OCI-LY1 (cell line): ENCODE results near the gene SLC1A3.

Experiments
- H2AFZ ChIP-seq: fragments of 200-600 bp; sonication (generic), shearing (Covaris generic); 2 replicates; pipeline ENCODE4 v1.6.0; 2014; ENCODE audit warnings: antibody characterized with exemption, mild to moderate bottlenecking, low read length
- H3F3A ChIP-seq: fragments of 200-600 bp; sonication (generic), shearing (Covaris generic); 2 replicates; pipeline ENCODE4 v1.6.0; 2014; ENCODE audit warnings: mild to moderate bottlenecking, antibody characterized with exemption, low read length, moderate library complexity; ENCODE audit not compliant: insufficient read depth
- H3K27ac ChIP-seq: fragments of 200-600 bp; sonication (generic); 2 replicates; pipeline ENCODE4 v1.5.1; 2014; ENCODE audit warnings: low read length, mixed run types, mild to moderate bottlenecking, low read depth; ENCODE audit not compliant: poor library complexity, severe bottlenecking
- H3K27me3 ChIP-seq: fragments of 200-600 bp; sonication (generic); 2 replicates; pipeline ENCODE4 v1.6.0; 2014; ENCODE audit warnings: antibody characterized with exemption, mild to moderate bottlenecking, low read length, moderate library complexity; ENCODE audit not compliant: insufficient read depth
- H3K36me3 ChIP-seq: fragments of 200-600 bp; sonication (generic); 2 replicates; pipeline ENCODE4 v1.6.1; 2014; ENCODE audit warnings: mild to moderate bottlenecking, antibody characterized with exemption, low read length, moderate library complexity, mixed read lengths; ENCODE audit not compliant: insufficient read depth
- H3K4me1 ChIP-seq: fragments of 200-600 bp; sonication (generic); 2 replicates; pipeline ENCODE4 v1.5.1; 2014; ENCODE audit warnings: mild to moderate bottlenecking, low read length, moderate library complexity; ENCODE audit not compliant: insufficient read depth, severe bottlenecking
- H3K4me2 ChIP-seq: fragments of 200-600 bp; sonication (generic), shearing (Covaris generic); 2 replicates; pipeline ENCODE4 v1.6.1; 2014; ENCODE audit warnings: low read length
- H3K4me3 ChIP-seq: fragments of 200-600 bp; sonication (generic); 2 replicates; pipeline ENCODE4 v1.5.1; 2014; ENCODE audit warnings: low read length, low read depth, mild to moderate bottlenecking, mixed read lengths; ENCODE audit not compliant: poor library complexity, severe bottlenecking
- H3K79me2 ChIP-seq: fragments of 200-600 bp; shearing (Covaris generic); 2 replicates; pipeline ENCODE4 v1.6.1; 2016; ENCODE audit warnings: mixed run types, low read length, mixed read lengths; ENCODE audit not compliant: insufficient read depth
- H3K9ac ChIP-seq: fragments of 200-600 bp; sonication (generic), shearing (Covaris generic); 2 replicates; pipeline ENCODE4 v1.6.1; 2014; ENCODE audit warnings: mild to moderate bottlenecking, low read length, mixed read lengths
- H3K9me2 ChIP-seq: fragments of 200-600 bp; sonication (generic), shearing (Covaris generic); 2 replicates; pipeline ENCODE4 v1.6.1; 2014; ENCODE audit warnings: low read depth, mild to moderate bottlenecking, low read length, mixed read lengths
- H3K9me3 ChIP-seq: fragments of 200-600 bp; shearing (Covaris generic); 2 replicates; pipeline ENCODE4 v1.6.1; 2014; ENCODE audit warnings: low read length, mixed read lengths
- H4K20me1 ChIP-seq: fragments of 200-600 bp; sonication (generic), shearing (Covaris generic); 2 replicates; pipeline ENCODE4 v1.6.0; 2016; ENCODE audit warnings: mild to moderate bottlenecking, low read length; ENCODE audit not compliant: insufficient read depth
- CTCF ChIP-seq: fragments of 200-600 bp; sonication (generic), shearing (Covaris generic); IDR thresholded peaks from 2 replicates; pipeline ENCODE4 v1.5.1; 2017; ENCODE audit warnings: mild to moderate bottlenecking, antibody characterized with exemption, low read length, moderate library complexity, mixed read lengths
- EZH2 ChIP-seq: fragments of 200-600 bp; sonication (generic), shearing (Covaris generic); IDR thresholded peaks from 2 replicates; pipeline ENCODE4 v1.8.0; 2017; ENCODE audit warnings: borderline replicate concordance, mixed run types, mild to moderate bottlenecking, antibody characterized with exemption, low read length, moderate library complexity, mixed read lengths

Gene SLC1A3

GRCh38 chr5:36664766-36665165 lies 58.4 kb downstream of the SLC1A3 start:
- Histone ChIP-seq H4K20me1 (no peaks in the 10 kb centered on the region), H3K4me3 (no peak overlapping the region), H3K27ac (no peak overlapping the region), H3K27me3 (no peaks in the 10 kb centered on the region), H3K4me2 (no peak overlapping the region), H2AFZ (no peak overlapping the region), H3K9ac (no peak overlapping the region), H3K9me3 (no peaks in the 10 kb centered on the region), H3K4me1 (no peaks in the 10 kb centered on the region), H3K79me2 (no peaks in the 10 kb centered on the region), H3F3A (no peaks in the 10 kb centered on the region), H3K36me3 (no peaks in the 10 kb centered on the region), H3K9me2 (no peaks in the 10 kb centered on the region)
- no peak for TF ChIP-seq CTCF
- TF ChIP-seq EZH2, result no peak

GRCh38 chr5:36665628-36666027 lies 59.2 kb downstream of the SLC1A3 start:
- Histone ChIP-seq H3K4me3 (no peak overlapping the region), H3K9me2 (no peaks in the 10 kb centered on the region), H3K4me2 (no peak overlapping the region), H3K4me1 (no peaks in the 10 kb centered on the region), H3F3A (no peaks in the 10 kb centered on the region), H3K9ac (no peak overlapping the region), H3K36me3 (no peaks in the 10 kb centered on the region), H3K27ac (no peak overlapping the region), H3K27me3 (no peaks in the 10 kb centered on the region), H3K79me2 (no peaks in the 10 kb centered on the region), H4K20me1 (no peaks in the 10 kb centered on the region), H3K9me3 (no peaks in the 10 kb centered on the region), H2AFZ (no peak overlapping the region)
- no peak for TF ChIP-seq EZH2
- TF ChIP-seq CTCF, result no peak

- Histone ChIP-seq H3K9ac (no peak overlapping the region), H3K4me2 (no peak overlapping the region), H3K36me3 (no peaks in the 10 kb centered on the region), H3K79me2 (no peaks in the 10 kb centered on the region), H4K20me1 (no peaks in the 10 kb centered on the region), H2AFZ (no peak overlapping the region), H3K9me2 (no peaks in the 10 kb centered on the region), H3K27ac (no peak overlapping the region), H3K4me3 (no peak overlapping the region), H3K4me1 (no peaks in the 10 kb centered on the region), H3K9me3 (no peaks in the 10 kb centered on the region), H3K27me3 (no peaks in the 10 kb centered on the region), H3F3A (no peaks in the 10 kb centered on the region)
- TF ChIP-seq EZH2 (no peak), CTCF (no peak)
Observed at GRCh38 chr5:36666274-36666673, 59.9 kb downstream of the SLC1A3 start.
